Middle frontal gyrus (tissue), 1 donor: ENCODE results near the gene TMIGD2.
"Not testable (repeated sequence)": the region's sequence is repeated elsewhere in the genome, so short reads cannot be mapped to it uniquely, and the experiment has no call there.

ENCODE experiments used
- DNase-seq: peaks from one replicate; pipeline ENCODE4 v3.0.0-alpha.2; 2015; ENCODE audit warnings: low spot score; ENCODE audit errors: extremely low spot score

The TMIGD2 gene, protein sequence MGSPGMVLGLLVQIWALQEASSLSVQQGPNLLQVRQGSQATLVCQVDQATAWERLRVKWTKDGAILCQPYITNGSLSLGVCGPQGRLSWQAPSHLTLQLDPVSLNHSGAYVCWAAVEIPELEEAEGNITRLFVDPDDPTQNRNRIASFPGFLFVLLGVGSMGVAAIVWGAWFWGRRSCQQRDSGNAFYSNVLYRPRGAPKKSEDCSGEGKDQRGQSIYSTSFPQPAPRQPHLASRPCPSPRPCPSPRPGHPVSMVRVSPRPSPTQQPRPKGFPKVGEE

GRCh38 chr19:4302243-4302640 is at the start of gene TMIGD2:
TMIGD2 (minus strand) TSS chr19:4302389; CDS start chr19:4302385, 4 bp downstream.
- no peak for DNase-seq

- DNase-seq: no peak
Observed at GRCh38 chr19:4350726-4351125, 48.5 kb upstream of the TMIGD2 start.

DNA sequence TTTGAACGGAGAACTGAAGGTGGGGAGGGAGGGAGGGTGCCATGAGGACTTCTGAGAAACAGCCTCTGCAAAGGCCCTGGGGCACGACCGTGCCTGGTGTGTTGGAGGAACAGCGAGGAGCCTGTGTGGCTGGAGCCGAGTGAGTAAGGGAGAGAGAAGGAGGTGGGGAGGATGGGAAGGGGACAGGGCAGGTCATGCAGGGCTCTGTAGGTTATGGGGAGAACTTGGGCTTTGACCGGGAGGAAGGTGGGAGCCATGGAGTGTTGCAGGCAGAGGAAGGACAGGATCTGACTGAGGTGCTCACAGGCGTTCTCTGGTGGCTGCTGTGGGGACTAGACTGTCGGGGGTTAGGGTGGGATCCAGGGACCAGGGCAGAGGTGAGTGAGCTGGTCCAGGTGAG is 47.9 kb upstream of the TMIGD2 start:
- DNase-seq: no peak

DNA sequence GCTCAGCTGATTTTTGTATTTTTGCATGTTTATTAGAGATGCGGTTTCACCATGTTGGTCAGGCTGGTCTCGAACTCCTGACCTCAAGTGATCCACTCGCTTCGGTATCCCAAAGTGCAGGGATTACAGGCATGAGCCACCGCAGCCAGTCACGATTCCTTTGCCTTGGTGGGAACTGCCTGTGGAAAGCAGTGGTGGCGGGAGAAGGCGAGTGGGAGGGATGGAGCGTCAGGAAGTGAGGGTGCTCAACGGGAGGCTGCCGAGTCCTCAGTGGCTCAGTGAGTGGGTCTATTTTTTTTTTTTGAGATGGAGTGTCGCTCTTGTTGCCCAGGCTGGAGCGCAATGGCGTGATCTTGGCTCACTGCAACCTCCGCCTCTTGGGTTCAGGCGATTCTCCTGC is 47.0 kb upstream of the TMIGD2 start:
- DNase-seq: not testable (repeated sequence)

GRCh38 chr19:4347521-4347920 is 45.3 kb upstream of the TMIGD2 start:
- no peak for DNase-seq

DNA sequence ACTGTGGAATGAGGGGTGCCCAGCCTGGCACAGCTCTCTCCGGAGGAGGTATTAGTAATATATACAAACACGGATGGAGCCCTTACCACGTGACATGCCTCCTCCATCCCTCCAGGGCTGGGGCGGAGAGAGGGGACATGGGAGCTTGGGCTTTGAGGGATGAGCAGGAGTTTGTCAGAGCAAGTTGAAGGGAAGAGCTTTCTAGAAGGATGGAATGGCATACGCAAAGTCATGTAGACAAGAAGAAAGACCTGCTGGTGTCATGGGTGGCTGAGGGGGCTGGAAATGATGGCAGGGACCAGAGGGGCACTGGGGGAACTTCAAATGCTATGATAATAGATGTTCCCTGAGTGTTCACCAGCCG is 43.8 kb upstream of the TMIGD2 start:
- DNase-seq: no peak

GRCh38 chr19:4345342-4346019 is 43.3 kb upstream of the TMIGD2 start:
- no peak for DNase-seq

DNA sequence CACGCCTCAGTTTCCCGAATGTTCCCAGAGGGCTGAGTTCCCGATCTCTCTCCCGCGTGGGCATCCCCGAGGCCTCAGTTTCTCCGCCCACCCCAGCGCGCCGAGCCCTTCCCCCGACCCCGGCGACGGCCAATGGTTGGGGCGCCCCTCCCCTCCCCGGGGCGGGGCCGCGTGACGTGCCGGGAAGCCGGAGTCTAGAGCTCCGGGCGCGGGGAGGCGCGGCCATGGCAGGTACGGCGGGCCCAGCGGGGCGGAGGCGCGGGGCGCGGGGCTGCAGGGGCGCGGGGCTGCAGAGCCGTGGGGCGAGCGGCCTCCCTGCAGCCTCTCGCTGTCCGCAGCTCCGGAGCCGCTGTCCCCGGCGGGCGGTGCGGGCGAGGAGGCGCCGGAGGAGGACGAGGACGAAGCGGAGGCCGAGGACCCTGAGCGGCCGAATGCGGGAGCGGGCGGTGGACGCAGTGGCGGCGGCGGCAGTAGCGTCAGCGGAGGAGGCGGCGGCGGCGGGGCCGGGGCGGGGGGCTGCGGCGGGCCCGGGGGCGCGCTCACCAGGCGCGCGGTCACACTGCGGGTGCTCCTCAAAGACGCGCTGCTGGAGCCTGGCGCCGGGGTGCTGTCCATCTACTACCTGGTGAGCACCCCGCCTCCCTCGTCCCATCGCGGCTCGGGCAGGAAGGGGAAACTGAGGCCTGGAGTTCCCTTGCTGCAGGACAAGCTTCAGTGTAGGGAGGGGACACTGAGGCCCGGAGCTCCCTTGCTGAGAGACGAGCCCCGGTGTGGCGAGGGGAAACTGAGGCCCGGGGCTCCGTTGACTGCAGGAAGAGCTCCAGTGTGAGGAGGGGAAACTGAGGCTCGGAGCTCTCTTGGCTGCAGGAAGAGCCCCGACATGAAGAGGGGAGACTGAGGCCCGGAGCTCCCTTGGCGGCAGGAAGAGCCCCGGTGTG is 41.5 kb upstream of the TMIGD2 start, which contains the start of gene MPND:
Gene MPND (plus strand): TSS at position 193 of the 938 bp plus-strand sequence. CDS start 32 bp downstream, at position 225.
- DNase-seq: peak; percentile 90

- peak; percentile 99 for DNase-seq
Observed at GRCh38 chr19:4342615-4343369, 40.6 kb upstream of the TMIGD2 start.

- DNase-seq: no peak
Observed at GRCh38 chr19:4342314-4342614, 40.1 kb upstream of the TMIGD2 start.

DNA sequence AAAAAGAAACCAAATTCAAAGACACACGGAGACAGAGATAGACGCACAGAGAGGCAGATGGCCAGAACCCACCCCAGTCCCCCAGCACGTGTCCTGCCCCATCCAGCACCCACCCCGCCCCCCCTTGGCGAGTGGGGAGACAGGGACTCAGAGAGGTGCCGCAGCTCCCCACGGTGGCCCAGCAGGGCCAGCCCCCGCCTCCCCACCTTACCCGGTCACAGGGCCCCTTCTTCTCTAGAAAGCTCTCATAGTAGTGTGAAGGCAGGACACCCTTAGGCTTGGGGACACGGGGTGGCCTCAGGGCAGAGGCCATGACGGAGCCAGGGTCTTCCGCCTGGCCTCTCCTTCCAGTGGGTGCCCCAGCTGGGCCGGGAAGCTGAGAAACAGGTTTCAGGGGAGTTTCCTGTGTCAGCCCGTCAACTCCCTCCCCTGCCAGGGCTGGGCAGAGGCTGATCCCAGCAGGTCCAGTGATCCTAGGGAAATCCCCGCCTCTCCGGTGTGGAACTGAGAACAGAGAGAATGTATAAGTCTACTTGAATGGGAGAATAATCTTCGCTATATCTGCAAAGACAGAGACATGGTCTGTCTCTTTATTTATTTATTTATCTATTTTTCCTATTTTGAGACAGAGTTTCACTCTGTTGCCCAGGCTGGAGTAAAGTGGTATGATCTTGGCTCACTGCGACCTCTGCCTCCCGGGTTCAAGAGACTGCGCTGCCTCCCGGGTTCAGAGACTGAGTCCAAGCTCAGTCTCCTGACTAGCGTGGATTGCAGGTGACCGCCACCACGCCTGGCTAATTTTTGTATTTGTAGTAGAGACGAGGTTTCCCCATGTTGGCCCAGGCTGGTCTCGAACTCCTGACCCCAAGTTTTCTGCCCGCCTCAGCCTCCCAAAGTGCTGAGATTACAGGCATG is 36.5 kb upstream of the TMIGD2 start, which contains the start of gene STAP2:
Gene STAP2 (minus strand): TSS at position 387 of the 915 bp plus-strand sequence. CDS start 74 bp downstream, at position 313.
- no peak for DNase-seq

DNA sequence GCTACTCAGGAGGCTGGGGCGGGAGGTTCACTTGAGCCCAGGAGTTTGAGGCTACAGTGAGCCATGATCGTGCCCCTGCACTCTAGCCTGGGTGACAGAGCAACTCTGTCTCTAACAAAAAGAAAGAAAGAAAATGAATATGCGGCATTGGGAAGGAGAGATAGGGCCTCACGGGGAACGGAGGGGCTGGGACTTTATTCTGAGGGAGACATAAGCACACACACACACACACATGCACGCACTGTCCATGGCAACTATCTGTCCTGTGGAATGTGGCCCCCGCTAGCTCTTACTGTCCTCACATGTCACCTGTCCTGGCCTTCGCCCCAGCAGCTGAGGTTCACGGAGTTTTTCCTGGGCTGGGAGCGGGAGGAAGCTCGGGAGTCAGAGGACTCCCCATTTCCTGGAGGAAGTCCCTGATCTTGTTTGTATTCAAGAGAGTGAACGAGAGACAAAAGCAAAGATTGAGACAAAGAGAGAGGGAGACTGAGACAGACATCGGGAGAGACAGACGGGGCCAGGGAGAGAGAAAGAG is 35.8 kb upstream of the TMIGD2 start:
- no peak for DNase-seq

GRCh38 chr19:4334929-4335570 is 32.9 kb upstream of the TMIGD2 start:
- no peak for DNase-seq

- no peak for DNase-seq
Observed at GRCh38 chr19:4329858-4330257, 27.7 kb upstream of the TMIGD2 start.

- not testable (repeated sequence) for DNase-seq
Observed at GRCh38 chr19:4328991-4329681, 26.9 kb upstream of the TMIGD2 start.

- peak; percentile 79 for DNase-seq
Observed at GRCh38 chr19:4328243-4328990, 26.2 kb upstream of the TMIGD2 start.

DNA sequence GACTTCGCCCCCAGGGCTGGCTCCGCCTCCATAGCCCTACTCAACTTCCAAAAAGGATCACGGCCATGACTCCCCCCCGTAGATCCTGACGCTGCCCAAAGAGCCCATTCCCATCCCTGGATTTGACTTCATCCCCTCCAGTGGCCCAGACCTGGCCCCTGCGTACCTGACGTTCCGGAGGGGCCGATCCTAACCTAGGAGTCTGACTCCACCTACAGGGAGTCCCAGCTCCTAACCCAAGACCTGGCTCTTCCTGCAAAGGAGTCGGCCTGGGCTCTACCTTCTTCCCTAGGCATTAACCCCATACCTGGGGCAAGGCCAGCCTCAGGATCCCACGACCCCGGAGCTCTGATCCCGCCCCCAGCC is 25.7 kb upstream of the TMIGD2 start:
- no peak for DNase-seq

- no peak for DNase-seq
Observed at GRCh38 chr19:4327252-4327876, 25.2 kb upstream of the TMIGD2 start.
